ENCODE measurements around the gene PAX6. TPM values are rescaled to one million over a fixed set of nuclear protein-coding genes. Genes with fewer than 3 reads are reported as not detected.

PAX6 gene
- polyA plus RNA-seq, 1 donor (not counting 4 experiments of a cell fraction or from before 2014, with no cell fraction given), result 0.12 TPM

DNA sequence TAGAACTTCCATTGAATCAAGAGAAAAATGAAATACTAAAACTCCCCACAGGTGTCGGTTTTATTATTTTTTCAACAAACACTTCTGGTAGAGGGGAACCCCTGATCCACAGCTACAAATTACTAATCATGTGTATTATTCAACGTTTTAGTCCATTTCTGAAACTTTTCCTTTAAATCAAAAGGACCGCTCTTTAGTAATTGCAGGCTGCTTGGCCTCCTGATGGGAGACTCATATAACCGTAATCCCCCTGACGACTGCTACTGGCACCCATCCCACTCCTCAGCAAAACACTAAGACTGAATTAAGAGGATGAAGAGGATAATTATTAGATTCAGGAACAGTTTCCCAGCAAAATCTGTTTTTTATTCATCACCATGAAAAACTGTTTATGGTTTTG, 46.4 kb downstream of the PAX6 start:
- Histone ChIP-seq H3K4me1 (ENCODE audit: control insufficient read depth, extremely low read depth, insufficient read depth, low read length) (no peaks in the 10 kb centered on the region), H3K27ac (ENCODE audit: control insufficient read depth, insufficient read depth, low read length) (no peak overlapping the region), H3K79me2 (ENCODE audit: control insufficient read depth, insufficient read depth, low read length) (no peaks in the 10 kb centered on the region), H3K9me1 (ENCODE audit: control insufficient read depth, extremely low read depth, insufficient read depth, low read length) (no peaks in the 10 kb centered on the region), H3K9ac (ENCODE audit: control insufficient read depth, extremely low read depth, insufficient read depth, low read length) (no peak overlapping the region), H3K36me3 (ENCODE audit: control insufficient read depth in 2 of 2, extremely low read depth in 1 of 2, insufficient read depth in 2 of 2, low read length in 2 of 2) (no peaks in the 10 kb centered on the region), H4K20me1 (ENCODE audit: control insufficient read depth, extremely low read depth, insufficient read depth, low read length) (no peaks in the 10 kb centered on the region), H3K4me2 (ENCODE audit: control insufficient read depth, extremely low read depth, insufficient read depth, low read depth, low read length) (no peak overlapping the region), H3K9me3 (ENCODE audit: control insufficient read depth, low read depth, low read length) (no peaks in the 10 kb centered on the region), H3K27me3 (ENCODE audit: control insufficient read depth, extremely low read depth, insufficient read depth, low read length) (no peaks in the 10 kb centered on the region), H3K4me3 (ENCODE audit: control insufficient read depth in 2 of 3, extremely low read depth in 1 of 3, insufficient read depth in 2 of 3, low read depth in 1 of 3, low read length in 3 of 3) (no peak overlapping the region), H2AFZ (ENCODE audit: control insufficient read depth, low read length) (no peak overlapping the region)
- no peak for FAIRE-seq
- TF ChIP-seq, protein P1, sequence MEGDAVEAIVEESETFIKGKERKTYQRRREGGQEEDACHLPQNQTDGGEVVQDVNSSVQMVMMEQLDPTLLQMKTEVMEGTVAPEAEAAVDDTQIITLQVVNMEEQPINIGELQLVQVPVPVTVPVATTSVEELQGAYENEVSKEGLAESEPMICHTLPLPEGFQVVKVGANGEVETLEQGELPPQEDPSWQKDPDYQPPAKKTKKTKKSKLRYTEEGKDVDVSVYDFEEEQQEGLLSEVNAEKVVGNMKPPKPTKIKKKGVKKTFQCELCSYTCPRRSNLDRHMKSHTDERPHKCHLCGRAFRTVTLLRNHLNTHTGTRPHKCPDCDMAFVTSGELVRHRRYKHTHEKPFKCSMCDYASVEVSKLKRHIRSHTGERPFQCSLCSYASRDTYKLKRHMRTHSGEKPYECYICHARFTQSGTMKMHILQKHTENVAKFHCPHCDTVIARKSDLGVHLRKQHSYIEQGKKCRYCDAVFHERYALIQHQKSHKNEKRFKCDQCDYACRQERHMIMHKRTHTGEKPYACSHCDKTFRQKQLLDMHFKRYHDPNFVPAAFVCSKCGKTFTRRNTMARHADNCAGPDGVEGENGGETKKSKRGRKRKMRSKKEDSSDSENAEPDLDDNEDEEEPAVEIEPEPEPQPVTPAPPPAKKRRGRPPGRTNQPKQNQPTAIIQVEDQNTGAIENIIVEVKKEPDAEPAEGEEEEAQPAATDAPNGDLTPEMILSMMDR (optimal IDR thresholded peaks at IDR 0.05 in 1 of 3, IDR thresholded peaks at IDR 0.05 in 1 of 3, conservative IDR thresholded peaks at IDR 0.05 in 1 of 3; ENCODE audit: extremely low read depth in 1 of 3, insufficient read depth in 2 of 3, low read length in 3 of 3), result no peak
- no peak for TF ChIP-seq EZH2 (IDR thresholded peaks at IDR 0.05; ENCODE audit: low read length)
- dilution Hi-C loops (cut with MboI; ENCODE audit: extremely low pct_ligation_motif_present, low sequenced_read_pairs), result no loop called here
- no peak for DNase-seq (ENCODE audit: low read depth, low spot score)

GRCh38 chr11:31764261-31764660, 46.9 kb downstream of the PAX6 start:
- Histone ChIP-seq H3K27me3 (ENCODE audit: control insufficient read depth, extremely low read depth, insufficient read depth, low read length) (no peaks in the 10 kb centered on the region), H4K20me1 (ENCODE audit: control insufficient read depth, extremely low read depth, insufficient read depth, low read length) (no peaks in the 10 kb centered on the region), H3K36me3 (ENCODE audit: control insufficient read depth in 2 of 2, extremely low read depth in 1 of 2, insufficient read depth in 2 of 2, low read length in 2 of 2) (no peaks in the 10 kb centered on the region), H3K9me1 (ENCODE audit: control insufficient read depth, extremely low read depth, insufficient read depth, low read length) (no peaks in the 10 kb centered on the region), H3K4me1 (ENCODE audit: control insufficient read depth, extremely low read depth, insufficient read depth, low read length) (no peaks in the 10 kb centered on the region), H3K9ac (ENCODE audit: control insufficient read depth, extremely low read depth, insufficient read depth, low read length) (no peak overlapping the region), H3K4me3 (ENCODE audit: control insufficient read depth in 2 of 3, extremely low read depth in 1 of 3, insufficient read depth in 2 of 3, low read depth in 1 of 3, low read length in 3 of 3) (no peak overlapping the region), H3K27ac (ENCODE audit: control insufficient read depth, insufficient read depth, low read length) (no peak overlapping the region), H2AFZ (ENCODE audit: control insufficient read depth, low read length) (no peak overlapping the region), H3K9me3 (ENCODE audit: control insufficient read depth, low read depth, low read length) (no peaks in the 10 kb centered on the region), H3K79me2 (ENCODE audit: control insufficient read depth, insufficient read depth, low read length) (no peaks in the 10 kb centered on the region), H3K4me2 (ENCODE audit: control insufficient read depth, extremely low read depth, insufficient read depth, low read depth, low read length) (no peak overlapping the region)
- dilution Hi-C loops (cut with MboI; ENCODE audit: extremely low pct_ligation_motif_present, low sequenced_read_pairs), result no loop called here
- DNase-seq (ENCODE audit: low read depth, low spot score) (no peak), FAIRE-seq (no peak)
- TF ChIP-seq, protein P1 (optimal IDR thresholded peaks at IDR 0.05 in 1 of 3, IDR thresholded peaks at IDR 0.05 in 1 of 3, conservative IDR thresholded peaks at IDR 0.05 in 1 of 3; ENCODE audit: extremely low read depth in 1 of 3, insufficient read depth in 2 of 3, low read length in 3 of 3), result no peak
- no peak for TF ChIP-seq EZH2 (IDR thresholded peaks at IDR 0.05; ENCODE audit: low read length)

Data from keratinocyte (primary cell).